ENCODE data around the gene COX10.
"Not testable (repeated sequence)": the region's sequence is repeated elsewhere in the genome, so short reads cannot be mapped to it uniquely, and the experiment has no call there.

DNA sequence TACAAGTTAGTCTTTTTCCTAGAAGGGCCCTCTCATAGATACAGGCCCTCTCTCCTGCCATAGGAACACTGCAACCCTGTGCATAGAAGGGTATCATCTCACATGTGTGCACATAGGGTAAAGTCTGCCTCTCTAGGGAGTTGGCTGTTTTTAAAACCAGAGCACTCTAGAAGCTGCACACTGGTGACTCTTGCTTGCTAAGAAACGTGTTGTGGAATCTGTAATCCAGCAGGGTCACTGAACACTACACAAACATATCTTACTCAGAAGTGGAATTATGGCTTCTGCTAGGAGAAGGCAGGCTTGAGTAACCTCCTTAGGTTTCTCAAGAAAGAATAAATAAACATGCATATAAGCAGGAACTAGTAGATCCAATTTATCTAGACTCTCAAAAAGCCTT lies 121.5 kb downstream of the COX10 start:
- TF ChIP-seq, protein P1, sequence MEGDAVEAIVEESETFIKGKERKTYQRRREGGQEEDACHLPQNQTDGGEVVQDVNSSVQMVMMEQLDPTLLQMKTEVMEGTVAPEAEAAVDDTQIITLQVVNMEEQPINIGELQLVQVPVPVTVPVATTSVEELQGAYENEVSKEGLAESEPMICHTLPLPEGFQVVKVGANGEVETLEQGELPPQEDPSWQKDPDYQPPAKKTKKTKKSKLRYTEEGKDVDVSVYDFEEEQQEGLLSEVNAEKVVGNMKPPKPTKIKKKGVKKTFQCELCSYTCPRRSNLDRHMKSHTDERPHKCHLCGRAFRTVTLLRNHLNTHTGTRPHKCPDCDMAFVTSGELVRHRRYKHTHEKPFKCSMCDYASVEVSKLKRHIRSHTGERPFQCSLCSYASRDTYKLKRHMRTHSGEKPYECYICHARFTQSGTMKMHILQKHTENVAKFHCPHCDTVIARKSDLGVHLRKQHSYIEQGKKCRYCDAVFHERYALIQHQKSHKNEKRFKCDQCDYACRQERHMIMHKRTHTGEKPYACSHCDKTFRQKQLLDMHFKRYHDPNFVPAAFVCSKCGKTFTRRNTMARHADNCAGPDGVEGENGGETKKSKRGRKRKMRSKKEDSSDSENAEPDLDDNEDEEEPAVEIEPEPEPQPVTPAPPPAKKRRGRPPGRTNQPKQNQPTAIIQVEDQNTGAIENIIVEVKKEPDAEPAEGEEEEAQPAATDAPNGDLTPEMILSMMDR (conservative IDR thresholded peaks at IDR 0.05; ENCODE audit: low read depth, low read length), result not testable (repeated sequence)
- not testable (repeated sequence) for TF ChIP-seq EZH2 (IDR thresholded peaks at IDR 0.05; ENCODE audit: borderline replicate concordance, low read depth, low read length, poor library complexity, severe bottlenecking)
